ENCODE data around the gene SSBP3.

SSBP3 gene

DNA sequence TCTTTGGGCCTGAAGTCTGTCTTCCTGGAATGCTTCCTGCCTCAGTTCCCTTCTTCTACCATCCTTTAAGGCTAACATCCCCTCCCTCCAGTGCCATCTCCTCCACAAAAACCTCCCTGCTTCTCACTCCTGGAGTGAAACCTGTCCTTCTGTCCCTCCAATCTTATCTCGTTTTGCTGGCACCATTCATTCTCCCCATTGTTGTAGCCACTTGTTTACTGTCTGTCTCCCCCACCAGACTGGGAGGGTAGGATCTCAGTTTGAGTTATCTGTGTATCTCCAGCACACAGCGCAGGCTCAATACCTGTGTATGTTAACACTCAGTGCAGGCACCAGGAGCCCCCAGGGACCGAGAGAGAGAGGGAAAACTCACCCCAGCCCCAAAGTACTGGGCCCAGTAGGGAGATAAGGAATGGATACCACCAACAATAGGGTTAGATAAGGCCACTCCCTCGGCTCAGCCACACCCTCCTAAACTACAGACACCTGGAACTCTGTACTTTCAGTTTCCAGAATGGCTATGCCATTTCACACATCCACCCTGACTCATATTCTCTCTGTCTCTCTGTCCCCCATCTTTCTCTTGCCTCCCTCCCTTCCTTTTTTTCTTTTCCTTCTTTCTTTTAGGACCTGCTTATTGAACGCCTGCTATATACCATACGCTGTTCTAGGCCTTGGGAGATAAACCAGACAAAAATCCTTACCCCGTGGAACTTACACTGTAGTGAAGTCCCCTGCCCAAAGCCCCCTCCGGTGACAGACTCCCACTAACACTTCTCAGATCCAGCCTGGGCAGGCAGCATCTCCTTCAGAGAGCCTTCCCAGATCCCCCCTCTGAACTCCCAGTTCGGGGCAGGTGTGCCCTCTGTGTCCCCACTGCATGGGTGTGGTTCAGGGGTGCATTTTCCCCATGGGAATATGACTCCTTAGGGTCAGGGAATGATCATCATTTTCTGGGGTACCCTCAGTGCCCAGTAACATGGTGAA lies 3.3 kb upstream of the SSBP3 start:
- peak; percentile 56 for DNase-seq

DNA sequence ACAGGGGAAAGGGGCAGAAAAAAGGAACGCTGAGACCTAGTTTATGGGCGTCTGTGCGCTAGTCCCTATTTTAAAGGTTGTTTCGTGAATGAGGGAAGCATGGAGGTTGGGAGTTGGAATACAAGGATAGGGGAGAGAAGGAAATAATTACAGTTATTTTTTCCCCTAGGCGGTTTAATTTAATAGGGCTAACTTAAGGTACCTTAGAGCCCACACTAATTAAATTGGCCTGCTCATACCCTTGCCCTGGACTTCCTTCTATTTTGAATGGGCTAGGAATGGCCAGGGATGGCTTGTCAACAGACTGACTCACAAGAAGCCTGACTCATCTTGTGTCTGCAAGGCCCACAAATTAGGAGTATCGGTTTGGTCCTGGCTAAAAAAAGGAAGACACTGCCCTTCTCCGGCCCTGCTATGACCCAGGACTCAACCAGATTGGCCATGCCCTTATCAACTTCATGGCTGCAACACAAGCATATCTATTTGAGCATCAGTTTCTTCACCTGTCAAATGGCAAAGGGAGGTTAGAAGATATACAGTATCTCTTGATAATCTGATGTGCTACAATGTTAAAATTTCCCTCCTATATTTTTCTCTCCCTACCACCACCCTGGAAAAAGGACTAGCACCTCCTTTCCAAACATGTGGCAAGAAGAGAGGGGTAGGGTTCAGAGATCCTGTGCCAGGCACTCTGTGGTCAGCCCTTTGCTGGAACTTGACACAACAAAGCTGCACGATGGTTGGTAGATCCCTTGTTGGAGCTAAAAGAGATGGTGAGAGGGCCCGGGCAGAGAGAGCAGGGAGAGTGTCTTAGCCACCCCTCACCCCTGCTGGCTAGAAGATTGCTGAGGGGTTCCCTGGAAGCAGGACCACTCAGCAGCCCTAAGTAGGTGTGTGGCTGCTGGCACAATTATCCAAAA lies 2.2 kb upstream of the SSBP3 start:
- DNase-seq = no peak

DNA sequence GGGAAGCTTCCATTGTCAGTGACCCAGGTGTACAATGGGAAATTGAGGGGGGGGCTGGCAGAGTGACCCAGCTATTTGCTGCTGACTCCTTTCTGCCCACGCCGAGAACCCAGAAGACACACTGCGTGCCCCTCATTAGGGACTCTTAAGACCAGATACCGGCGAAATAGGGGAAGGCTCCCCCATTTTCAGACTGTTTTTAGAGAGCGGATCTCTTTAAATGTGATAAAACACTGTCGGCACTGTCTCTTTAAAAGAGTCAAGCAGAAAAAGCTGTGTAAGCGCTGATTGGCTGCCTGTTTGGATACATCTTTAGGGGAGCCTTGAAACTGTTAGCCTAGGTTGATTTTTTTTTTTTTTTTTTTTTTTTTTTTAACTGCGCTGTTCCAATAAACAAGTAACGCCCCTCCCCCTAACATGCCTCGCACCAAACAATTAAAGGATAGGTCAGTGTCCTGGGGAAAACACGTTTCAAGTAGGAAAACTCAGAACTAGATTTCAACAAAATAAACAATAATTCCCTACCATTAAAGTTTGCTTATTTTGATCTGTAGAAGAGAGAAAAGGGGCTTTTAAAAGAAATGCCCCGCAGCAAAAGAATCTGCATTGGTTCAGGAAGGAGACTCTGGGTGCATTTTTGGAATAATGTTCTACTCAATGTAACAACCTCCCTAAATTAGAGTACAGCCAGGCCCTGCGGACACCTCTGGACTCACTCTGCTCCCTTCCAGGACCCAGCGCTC lies 1.4 kb upstream of the SSBP3 start:
- peak; percentile 96 for DNase-seq

DNA sequence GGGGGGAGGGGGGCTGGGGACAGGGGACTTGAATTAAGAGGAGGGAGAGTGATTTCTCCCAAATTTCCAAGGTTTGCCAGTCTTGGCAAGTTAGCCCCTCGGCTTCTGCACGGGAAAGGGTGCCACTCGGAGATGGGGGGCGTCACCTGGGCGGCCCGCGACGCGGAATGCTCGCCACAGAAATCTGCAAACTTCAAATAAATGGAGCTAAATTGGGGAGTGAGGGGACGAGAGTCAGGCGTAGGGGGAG lies 885 bp upstream of the SSBP3 start:
- no peak for DNase-seq

DNA sequence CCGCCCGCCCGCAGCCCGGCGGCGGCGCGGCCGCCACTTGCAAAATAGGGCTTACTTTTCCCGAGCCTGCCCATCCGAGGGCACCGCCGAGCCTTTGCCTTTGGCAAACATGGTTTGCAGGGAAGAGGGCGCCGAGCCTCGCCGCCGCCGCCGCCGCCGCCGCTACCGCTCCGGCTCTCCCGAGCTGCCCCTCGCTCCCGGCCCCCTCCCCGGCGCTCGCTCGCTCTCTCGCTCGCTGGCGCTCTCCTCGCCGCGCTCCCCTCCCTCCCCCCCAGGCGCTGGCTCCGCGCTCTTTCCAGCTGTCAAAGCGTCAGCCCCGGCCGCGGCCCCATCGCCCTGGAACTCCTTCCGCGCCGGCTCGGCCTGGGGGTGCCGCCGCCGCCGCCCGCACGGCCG lies 298 bp downstream of the SSBP3 start:
- DNase-seq = no peak

DNA sequence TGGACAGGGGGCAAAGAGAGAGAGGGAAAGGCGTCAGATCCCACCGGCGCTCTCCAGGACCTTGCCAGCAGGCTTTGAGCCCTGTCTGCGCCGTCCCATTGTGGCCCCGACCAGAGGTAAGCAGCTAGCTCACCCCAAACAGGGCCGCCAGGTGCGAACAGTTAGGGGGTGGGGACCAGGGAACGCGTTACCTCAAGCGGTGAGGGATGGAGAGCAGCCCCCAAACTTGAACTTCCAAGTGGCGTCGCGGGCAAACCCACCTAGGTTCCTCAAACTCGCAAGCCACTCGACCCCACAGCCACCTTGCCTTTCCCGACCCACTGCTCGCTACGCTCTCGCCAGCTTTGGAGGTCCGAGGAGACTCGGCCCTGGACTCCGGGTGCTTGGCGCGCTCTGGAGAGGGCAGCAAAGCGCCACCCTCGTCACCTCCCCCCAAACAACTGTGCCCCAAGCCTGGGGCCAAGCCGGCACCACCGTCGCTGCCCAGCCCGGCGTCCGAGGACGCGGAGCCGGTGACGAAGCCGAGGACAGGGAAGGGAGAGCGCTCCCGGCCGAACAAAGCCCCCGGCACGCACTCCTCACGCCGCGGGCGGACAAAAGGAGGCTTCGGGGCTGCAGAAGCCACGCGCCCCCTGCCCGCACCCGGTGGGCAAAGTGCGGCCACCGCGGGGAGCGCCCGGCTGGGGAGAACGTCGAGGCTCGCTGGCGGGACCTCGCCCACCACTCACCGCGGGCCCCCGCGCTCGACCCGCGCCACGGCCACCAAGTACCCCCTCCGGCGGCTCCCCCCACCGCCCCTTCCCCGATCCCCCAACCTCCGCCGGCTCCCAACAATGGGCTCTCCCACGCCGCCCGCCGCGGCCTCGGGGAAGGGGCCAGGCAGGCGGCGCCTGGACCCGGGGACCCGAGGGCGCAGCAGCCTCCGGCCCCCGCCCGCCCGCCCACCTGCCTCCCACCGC lies 976 bp downstream of the SSBP3 start:
- DNase-seq = no peak

DNA sequence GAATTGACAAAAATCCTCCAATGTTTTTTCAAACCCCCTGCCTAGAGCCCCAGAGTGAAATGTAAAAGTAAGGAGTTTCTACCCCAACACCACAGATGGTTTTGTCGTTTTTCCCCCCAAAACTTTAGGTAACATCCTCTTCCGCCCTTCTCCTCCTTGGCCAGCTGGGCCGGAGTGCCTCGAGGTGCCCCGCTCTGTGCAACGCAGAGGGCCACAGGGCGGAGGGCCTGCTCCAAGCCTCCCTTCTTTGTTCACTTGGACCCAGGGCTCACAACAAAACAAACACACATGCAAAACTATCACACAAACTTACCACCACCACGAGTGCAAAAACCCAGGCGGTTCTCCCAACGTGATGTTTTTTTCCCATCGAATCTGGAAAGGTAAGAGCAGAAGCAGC lies 1.9 kb downstream of the SSBP3 start:
- no peak for DNase-seq

DNA sequence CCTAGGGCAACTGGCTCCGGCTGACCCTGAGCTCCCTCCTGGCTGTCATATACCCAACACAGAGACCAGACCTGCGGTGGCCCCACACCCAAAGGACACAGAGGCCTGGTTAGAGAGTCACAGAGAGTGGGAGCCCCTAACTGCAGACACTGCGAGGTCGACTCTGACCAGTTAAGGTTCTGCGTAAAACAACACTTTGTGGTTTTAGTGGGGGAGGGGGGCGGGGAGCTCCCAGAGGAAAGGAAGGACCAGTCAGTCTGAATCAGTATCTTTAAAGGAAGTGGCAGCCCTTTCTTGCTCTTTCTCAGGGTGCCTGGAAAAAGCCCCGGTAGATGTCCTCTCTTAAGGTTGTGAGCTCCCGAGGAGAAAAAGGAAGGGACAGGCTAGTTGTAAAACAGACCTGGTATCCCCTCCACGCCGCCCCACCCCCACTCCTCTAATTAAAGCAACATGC lies 2.4 kb downstream of the SSBP3 start:
- no peak for DNase-seq

DNA sequence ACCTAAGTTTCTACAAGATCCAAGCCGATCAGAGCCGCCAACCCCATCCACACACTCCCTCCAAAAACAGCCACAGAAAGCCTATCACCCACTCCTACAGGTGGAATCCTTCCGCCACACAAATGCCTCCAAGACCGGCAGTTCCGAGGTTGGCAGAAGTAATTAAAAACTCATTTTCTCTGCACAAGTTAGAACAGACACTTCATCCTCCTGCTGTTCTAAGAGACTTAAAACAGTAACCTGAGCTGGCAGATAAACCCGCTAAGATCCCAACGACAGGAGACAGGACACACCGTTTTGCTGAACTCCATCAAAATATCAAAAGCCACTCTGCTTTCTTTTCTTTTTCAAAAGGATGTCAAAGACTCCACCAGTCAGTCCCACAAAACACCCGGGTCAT lies 2.8 kb downstream of the SSBP3 start:
- DNase-seq = no peak

DNA sequence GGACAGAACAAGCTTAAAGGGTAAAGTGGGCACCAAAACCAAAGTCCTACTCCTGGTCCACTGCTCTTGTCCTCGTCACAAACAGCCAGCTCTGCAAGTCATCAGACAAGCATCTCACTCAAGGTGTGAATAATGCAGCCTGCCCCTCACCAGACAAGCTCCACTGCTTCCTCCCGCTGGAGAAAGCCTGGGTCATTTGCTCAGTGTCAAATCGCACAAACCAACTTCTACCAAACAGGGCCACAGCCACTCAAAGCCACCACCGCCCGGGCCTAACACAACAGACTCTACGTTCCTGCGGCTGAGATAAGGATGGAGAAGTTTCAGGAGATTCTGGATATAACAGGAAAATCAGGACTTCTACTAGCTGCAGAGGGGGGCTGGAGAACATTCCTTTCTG lies 3.3 kb downstream of the SSBP3 start:
- no peak for DNase-seq

DNA sequence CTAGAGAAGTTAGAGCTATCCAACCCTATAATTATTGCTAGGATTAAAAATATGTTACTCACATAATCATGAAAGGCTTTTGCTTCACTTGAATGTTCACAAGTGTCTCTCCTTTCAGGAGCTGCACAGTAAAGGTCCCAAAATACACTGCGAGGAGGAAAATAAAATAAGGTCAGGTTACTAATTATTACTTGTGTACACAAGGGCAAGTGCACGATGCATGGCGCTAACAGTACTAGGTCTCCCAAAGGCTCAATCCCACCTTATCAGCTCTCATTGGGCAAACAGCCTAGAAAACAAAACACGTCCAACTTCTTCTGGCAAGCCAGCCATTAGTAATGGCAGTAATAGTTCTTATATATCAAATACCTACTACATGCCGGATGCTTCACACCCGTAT lies 4.4 kb downstream of the SSBP3 start:
- DNase-seq = peak; percentile 35

DNA sequence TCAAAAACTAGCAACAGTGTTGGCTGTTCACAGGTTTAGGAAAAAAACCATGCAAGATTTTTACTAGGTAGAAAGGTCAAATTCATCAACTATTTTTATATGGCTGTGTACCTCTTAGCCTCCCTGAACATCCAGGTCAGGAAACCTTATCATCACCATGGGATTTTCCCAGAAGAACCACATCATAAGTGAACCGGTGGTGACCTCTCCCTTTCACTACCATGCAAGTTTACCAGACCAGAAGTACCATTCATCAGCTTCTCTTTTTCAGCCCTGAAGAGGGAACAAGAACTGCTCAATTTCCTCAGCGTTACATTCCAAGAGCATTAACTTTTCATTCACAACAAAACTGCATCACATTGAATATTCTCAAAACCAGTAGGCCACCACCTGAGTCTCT lies 5.9 kb downstream of the SSBP3 start:
- DNase-seq = no peak

DNA sequence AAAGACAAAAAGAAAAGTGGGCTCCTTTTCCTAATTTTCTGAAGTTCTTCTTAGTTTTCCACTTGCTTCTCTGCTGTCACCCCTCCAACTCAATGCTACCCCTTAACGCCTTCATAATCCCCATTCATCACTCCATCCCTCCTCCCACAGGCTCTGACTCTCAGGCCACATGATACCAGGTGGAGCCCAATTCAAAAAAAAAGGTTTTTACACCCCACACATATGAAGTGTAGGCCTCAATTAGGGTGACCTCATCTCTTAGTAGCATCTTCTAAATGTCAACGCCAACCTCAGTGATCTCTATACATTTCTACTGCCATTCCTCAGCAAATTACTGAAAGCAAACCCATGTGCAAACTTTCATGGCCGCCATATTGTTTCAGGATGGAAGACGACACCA lies 6.4 kb downstream of the SSBP3 start:
- DNase-seq = no peak

DNA sequence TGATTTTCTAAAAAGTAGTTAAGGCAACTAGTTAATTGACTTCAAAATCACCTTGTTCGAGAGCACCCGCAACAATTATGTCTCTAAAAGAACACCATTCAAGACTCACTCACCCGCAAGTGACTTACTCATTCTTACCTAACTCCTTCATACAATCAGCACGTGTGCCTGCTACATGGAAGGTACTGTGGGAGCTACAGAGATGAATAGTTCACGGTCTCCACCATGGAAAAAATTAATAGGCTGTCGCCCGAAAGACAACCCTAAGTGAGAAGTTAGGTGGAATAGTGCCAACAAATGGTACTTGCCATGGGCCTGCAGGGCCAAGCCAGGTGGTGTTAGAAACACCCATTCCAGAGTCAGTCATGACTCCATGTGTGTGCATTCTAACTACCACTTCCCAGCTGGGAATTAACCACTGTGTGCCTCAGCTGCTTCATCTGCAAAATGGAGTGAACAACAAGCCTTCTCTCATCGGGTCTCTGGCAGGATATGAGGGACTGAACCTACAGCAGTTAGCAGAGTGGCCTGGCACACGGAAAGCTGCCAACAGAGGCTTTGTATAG lies 7.1 kb downstream of the SSBP3 start:
- DNase-seq = no peak

DNA sequence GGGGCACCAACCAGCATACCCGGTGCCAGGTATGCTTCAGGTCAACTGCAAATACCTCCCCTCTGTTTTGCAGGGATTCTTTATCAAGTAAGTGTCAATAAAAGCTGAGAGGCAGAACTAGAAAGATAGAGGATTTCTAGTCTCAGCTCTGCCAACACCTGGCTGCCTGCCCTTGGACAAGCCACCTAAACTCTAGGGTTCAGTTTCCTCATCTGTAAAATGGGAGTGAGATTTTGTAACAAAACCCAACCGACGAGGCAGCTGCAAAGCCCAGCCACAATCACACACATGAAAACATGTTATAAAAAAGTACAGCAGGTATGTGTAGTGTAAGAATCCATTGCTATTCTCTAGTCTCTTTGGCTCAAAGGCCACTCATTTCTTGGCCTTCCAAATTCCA lies 8.2 kb downstream of the SSBP3 start:
- DNase-seq = no peak

DNA sequence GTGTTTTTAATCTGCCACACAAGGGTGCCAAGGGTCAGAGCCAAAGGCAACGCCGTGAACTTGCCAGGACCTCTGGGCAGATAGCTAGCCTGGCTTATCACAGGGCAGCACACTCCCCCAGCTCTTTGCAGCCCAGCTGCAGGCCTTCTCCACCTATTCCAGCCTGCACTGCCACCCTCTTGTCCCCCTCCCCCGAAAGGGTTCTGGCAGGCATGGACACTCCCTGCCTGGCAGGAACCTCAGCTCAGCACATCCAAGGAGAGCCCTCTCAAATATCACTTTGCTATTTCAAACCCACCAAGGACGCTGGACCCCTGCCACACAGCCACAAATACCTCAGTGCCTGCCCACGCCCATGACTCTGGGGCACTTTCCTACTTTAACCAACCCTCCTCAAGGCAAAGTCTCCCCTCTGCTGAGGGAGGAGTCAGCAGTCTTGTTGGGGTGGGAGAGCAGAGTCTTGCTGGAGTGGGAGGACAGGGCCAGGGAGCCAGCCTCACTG lies 9.1 kb downstream of the SSBP3 start:
- DNase-seq = no peak

DNA sequence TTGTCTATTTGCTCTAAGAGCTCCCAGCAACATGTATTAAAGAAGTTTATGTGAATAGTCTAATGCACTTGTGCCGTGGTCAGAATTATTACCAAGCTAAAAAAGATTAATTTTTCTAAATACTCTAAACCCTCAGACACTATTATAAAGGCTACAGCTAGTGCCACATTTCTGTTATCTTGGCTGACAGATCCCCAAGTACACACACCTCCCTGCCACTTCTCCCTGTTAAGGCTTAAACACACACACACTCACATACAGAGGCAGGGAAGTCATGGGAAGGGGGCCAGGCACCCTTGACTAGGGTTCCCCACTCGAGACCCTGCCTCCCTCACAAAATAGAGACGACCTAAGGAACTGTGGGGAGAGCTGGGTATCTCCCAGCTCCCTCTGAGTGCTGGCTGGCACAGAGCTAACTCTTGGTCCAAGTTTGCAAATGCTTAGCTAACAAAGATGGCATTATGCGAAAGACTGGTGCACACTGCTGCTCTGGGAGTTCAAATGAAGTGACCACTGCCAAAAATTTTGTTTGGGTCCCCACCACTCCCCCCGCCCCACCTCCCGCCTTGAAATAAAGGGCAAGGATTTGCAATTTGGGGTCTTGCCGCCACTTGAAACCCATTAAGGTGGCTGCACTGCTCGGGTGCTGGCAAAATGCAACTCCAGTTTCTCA lies 9.8 kb downstream of the SSBP3 start:
- DNase-seq = no peak

DNA sequence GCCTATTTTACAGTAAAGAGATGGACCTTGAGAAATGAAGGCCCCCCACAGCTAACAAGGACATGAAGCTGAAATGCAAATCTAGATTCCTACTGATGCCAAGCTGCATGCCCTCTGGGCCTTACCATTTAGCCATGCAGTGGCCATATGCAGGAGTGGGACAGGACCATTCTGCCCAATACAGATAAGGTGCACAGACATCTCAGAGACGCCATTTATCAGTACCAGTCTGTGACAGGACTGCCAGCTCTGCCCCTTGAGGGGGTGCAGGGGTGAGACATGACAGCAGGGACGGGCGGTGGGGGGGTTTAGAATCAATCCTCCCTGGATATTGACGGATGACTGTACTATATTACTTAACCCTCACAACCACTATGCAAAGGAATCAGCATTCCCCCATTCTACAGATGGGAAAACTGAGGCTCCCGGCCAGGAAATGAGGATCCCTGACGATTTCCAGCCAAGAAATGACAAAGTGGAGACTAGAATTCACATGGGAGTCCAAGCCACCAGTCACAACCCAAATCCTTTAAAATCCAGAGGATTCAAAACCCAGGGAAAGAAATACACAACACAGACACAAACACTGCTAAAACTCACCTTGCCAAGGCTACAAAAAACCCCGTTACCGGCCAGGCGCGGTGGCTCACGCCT lies 10.8 kb downstream of the SSBP3 start:
- no peak for DNase-seq

DNA sequence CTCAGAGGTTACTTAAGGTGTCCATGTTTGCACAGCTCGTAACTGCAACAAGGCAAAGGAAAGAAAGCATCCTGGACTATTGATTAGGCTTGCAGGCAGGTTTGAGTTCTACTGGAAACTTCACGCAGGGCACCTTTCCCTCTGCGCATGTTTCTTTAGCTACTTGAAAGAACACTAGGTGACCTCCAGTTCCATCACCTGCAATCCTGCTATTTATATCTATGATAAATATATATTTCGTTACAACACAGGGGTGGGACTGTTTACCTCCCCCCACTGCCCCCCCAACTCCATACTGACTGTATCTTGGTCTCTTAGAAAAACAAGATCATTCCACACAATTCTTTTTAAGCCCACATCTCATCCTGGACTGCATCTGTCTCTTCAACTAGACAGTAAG lies 12.1 kb downstream of the SSBP3 start:
- no peak for DNase-seq

DNA sequence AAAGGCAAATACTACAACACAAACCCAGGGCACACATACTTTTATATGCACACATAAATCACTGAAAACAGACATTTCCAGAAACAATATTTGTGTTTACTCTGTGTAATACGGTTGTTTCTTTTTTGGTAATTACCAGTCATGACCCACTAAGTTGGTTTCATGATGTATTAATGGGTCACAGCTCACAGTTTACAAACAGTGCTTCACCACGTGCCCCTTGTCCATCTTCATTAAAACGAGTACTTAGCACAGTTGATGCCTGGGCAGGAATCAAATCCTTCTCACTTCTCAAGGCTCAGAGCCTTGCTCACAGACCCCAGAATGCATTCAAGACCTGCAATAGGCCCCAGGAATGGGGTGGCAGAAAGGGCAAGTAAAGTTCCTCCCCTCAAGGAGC lies 13.8 kb downstream of the SSBP3 start:
- no peak for DNase-seq
